HG03103 (cell line): ENCODE measurements around the gene UTY.
A peak's percentile ranks its signal among the peaks of the same experiment; 100 is the strongest.

Experiments used
- ATAC-seq: cut with Tn5 transposase; IDR thresholded peaks from one replicate; pipeline ENCODE4 v1.9.1; 2021; ENCODE audit warnings: low read depth; ENCODE audit not compliant: unreplicated experiment

UTY gene

DNA sequence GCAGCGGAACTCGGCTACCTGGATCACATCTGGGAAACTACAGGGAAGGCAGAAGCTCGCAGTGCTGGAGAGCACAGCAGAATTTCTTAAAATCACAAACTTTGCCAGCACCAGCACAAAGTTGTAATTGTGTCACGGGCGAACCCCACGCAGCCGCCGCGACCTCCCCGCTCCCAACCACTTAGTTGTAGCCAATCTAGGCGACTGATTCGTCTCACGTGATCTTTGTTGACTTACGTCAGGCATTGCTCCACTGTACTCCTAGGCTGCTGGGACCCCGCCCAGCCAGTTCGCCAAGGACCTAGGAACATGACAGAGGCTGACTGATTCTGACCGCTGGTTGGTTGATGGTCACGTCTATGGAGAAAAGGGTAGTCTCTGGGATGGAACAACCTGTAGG is at the start of gene UTY:
Gene UTY (minus strand): TSS at position 206 of the 400 bp plus-strand sequence. CDS start 368 bp downstream, outside the sequence.
- peak; percentile 96 for ATAC-seq

DNA sequence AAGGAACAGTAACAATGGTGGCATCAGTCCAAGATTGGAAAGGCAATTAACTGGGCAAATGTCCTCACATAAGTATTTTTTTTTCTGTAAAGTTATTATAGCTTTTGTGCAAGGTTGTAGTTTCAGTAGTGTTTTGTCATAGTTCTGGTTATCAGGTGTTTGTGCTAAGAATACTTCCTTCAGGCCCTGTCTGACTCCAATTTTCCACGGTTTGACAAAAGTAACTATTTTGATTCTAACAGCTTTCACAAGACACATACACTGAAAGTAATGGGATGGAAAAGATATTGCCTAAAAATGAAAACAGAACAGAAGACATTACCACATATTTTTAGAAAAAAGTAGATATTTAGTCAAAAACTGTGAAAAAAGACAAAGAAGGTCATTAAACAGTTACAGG is 40.6 kb upstream of the UTY start:
- no peak for ATAC-seq

DNA sequence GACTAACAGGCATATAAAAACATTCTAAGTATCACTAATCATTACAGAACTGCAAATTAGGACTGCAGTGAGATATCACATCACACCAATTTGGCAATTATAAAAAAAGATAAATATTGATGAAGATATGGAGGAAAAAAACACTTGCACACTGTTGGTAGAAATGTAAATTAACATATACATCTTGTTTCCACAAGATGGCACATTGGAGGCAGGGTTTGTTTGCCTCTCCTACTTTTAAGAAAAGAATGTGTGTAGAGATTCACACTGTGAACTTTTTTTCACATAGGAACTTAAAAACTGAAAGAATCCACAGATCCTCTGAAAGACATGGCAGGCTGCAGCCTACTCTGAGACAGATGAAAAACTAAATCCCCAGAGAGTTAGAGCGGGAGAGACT is 21.4 kb upstream of the UTY start:
- ATAC-seq, result no peak

DNA sequence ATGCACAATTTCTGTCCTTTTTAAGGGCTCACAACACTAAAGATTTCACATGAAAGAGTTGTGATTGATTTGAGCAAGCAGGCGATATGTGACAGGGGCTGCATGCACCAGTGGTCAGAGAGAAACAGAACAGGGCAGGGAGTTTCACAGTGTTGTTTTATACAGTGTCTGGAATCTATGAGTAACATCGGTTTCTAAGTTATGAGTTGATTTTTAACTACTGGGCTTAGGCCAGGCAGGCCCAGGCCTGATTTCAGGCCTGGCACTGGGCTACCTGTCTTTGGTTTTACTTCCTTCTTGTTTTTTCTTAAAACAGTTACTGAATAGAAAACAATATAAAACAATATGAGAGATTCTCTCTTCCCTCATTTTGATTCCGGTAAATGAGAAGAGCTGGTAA is 13.9 kb upstream of the UTY start:
- ATAC-seq, result no peak

DNA sequence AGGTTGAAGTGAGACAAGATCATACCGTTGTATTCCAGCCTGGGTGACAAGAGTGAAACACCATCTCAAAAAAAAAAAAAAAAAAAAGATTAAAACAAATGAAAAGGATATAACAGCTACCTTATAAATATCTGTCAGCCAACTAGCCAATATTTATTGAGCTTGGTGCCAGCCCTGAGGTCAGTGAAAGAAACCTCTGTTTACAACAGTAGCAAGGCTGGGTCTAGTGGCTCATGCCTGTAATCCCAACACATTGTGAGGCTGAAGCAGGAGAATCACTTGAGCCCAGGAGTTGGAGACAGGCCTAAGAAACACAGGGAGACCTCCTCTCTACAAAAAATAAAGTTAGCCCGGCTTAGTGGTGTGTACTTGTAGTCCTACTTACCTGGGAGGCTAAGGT is 12.6 kb upstream of the UTY start:
- ATAC-seq, result no peak

DNA sequence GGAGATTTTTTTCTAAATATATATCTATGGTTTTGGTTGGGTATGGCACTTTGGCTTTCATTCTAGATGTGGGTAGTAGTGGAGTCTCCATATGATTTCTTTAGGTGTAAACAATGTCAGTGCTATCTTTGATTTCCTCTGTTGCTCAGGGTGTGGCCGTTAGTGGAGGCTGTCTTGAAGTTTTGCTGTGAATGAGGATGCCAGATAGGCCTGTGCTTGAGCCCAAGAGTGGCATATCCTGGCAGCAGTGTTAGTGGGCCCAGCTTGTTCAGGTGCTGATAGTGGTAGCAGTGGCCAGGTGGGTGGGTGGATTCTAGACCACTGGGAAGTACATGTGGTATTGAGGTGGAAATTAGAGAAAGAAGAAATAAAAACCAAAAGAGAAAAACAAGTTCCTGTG is 8.9 kb upstream of the UTY start:
- ATAC-seq, result no peak

DNA sequence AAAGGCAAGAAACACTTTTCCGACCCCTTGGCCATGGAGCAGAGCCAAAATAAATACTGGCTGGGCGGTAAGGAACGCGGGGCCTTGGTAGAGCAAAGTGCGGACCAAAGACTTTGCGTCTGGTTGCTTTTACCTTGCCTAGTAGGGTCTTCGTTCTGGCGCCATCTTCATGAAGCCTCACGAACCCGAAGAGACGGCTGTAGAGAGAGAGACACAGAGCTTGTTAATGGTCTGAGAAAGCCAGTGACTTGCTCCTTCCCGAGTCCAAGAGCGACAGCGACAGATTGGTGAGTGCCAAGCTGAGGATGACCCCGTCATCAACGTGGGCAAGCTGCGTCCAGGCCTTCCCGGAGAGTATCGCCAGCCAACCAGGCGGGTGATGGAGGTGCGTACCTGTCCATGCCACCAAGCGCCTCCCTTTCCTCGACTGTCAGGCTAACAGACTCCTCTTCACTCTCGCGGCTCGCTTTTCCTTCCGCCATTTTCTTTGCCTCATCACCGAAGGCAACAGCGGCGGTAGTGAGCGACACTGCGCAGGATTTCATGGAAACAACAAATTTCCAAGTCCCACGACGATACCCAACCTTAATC is 617 bp downstream of the UTY start:
- no peak for ATAC-seq

DNA sequence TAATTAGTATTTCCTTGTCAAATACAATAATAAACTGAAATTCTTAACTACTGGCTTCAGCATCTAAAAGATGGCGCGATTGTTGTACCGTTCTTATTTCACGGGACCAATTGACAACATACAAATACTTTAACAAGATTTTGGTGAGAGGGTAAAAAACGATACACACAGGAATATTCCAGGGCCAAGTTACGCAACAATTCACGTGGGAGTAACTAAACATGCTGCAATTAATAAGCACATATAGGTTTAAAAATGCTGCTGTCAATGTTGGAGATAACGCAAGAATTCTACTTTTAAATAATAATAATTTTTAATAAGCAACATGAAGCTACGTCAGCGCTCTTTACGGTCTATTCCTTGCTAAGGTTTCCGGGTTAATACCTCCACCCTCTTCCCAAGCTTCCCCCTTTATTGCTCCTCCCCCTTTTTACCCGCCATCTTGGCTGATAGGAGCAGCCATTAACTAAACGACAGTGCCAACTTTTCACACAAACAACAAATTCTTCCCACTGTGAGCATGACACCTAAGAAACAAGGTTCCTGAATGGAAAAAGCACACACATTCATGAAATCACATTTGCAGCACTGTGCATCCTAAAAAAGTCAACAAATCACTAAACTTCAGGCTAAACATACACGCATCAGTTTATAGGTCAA is 1.6 kb downstream of the UTY start:
- ATAC-seq, result no peak

DNA sequence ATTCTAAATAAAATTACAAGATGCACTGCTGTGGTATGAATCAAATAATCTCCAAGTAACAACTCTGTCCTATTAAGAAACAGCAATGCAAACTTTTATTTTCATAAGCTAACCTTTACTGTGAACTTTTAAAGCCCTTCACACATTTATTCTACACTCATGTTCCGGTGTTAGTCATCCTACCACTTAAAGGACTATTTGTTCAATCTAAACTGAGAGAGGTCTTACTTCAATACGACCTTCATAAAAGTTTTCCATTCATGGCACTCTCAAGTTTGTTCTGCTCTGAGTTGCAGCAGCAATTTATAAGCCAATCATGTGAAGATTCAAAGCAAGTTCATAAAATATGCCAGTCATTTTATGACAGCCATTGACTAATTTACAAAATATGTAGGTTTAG is 4.8 kb downstream of the UTY start:
- no peak for ATAC-seq

DNA sequence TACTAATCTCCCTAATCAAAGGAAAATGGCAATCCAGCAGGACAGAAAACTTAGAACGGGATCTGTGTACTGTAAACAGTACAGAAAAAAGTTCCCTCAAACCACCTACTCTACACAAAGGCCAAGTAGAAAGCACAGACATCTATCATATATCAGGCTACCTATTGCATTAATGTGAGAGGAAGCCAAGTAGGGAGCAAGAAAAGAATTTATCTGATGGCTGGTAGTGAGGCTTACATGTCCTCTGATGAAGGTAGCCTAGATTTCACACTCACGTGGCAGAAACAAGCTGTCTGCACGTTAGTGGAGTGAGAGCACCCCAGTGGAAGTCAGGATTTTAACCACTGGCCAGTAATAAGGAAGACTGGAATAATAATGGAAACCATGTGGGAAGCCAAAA is 28.3 kb downstream of the UTY start:
- no peak for ATAC-seq

DNA sequence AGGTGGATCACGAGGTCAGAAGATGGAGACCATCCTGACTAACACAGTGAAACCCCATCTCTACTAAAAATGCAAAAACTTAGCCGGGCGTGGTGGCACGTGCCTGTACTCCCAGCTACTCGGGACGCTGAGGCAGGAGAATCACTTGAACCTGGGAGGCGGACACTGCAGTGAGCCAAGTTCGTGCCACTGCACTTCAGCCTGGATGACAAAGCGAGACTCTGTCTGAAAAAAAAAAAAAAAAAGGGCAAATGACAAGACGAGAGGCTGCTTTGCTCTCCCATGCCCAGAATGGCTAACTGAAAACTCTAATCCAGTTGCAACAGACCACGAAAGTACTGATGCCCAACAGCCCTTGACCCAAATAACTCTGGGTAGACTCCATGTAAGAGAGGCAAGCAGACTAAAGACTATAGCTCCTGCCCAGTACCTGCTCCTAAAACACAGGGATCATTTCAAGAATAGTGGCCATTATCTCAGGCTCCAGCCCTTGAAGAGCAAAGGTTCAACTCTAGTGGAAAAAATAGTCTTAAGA is 29.2 kb downstream of the UTY start:
- ATAC-seq, result no peak

DNA sequence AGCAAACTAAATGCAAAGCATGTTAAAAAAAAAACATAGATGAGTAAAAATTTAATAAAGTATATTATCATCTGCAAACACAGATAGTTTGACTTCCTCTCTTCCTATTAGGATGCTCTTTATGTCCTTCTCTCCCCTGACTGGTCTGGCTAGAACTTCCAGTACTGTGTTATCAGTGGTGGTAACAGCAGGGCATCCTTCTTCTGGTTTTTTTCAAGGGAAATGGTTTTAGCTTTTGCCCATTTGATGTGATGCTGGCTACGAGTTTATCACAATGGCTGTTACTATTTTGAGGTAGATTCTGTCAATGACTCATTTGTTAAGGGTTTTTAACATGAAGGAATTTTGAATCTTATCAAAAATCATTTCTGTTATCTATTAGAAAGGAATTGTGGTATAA is 34.3 kb downstream of the UTY start:
- ATAC-seq, result no peak

DNA sequence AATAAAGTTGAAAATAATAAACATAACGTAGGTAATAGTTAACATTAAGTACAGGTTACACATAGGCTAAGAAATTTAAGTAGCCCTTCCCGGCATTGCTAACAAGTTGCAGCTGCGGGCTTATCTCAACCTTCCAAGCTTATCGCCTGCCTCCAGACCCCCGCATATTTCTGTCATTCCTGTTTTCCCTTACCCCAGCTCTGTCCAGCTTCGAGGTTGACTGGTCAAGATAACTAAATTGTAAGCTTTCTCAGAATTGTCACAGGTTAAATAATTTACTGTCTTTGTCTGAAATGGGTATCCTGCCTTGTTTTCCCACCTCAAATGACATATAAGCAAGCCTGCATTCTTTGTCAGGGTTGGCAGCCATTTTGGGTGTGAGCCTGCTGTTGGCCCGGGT is 36.7 kb downstream of the UTY start:
- ATAC-seq, result no peak

DNA sequence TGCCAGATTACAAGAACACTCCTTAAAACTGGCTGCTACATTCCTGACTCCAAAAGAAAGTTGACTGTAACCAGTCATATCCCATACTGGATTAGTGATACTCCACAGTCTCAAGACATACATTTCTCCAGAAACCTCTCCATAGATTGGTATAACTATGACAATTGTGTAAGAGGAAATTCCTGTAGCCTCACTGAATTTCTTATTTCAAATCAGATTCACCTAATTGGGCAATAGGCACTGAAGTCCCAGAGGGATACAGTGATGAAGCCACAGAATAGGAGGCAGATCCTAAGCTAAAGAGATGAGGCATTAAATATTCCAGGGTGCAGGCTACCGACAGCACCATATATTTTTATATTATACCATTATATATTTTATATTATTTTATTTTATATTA is 39.0 kb downstream of the UTY start:
- ATAC-seq, result no peak

DNA sequence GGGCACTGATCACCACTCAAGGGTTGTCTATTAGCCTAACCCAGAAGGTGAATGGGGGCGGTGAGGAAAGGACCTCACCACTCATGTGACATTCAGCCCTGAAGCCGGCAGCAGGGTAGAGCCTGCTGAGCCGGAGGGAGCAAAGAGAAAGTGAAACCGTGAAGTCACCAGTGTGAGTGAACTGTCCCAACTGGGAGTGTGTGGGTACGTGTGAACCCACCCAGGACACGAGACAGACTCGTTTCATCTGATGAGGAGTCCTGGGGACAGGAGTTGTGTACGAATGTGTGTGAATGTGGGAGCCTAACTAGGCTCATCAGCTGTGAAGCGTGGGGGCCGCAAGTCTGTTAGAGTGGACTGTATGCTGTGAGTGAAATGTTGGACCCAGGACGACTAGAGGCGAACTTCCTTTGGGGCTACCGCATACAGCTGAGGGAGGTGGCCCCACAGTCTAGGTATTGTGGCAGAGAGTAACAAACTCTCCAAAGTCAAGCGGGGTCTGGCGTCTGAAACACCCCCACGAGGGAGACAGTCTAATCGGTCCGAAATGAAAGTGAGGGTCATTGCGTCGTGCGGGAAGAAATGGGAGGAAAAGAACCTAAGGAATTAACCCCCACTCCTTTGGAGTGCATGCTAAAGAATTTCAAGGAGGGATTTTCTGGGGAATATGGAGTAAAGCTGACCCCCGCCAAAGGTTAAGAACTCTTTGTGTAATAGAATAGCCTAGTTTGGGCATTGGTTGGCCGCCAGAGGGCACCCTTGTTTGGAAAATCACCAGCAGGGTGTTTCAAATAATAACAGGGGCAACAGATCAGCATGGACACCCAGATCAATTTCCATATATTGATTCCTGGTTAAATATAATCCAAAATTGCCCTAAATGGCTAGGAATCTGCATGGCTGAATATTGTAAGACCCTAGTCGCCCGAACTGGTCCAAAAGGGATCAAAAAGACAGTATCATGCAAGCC is 43.6 kb downstream of the UTY start:
- peak; percentile 84 for ATAC-seq

DNA sequence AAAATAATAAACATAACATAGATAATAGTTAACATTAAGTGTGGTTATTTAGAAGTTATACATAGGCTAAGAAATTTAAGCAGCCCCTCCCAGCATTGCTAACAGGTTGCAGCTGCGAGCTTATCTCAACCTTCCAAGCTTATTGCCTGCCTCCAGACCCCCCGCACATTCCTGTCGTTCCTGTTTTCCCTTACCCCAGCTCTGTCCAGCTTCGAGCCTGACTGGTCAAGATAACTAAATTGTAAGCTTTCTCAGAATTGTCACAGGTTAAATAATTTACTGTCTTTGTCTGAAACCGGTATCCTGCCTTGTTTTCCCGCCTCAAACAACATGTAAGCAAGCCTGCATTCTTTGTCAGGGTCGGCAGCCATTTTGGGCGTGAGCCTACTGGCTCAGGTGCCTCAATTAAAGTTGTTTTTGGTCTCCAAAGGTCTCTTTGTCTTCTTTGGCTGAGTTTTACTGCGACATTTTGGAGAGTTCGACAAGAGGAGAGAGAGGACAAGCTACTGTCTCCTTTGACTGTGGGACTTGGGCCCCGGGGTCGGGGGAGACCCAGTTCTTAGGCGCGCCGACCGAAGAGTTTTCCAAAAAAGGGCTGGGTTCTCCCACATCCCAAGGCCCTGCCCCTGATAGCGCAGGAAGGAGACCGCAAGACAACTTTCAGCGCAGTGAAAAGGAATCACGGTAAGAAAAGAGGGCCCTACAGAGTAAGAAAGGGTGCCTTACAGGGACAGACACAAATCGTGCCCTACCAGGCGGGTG is 44.4 kb downstream of the UTY start:
- ATAC-seq, result no peak

DNA sequence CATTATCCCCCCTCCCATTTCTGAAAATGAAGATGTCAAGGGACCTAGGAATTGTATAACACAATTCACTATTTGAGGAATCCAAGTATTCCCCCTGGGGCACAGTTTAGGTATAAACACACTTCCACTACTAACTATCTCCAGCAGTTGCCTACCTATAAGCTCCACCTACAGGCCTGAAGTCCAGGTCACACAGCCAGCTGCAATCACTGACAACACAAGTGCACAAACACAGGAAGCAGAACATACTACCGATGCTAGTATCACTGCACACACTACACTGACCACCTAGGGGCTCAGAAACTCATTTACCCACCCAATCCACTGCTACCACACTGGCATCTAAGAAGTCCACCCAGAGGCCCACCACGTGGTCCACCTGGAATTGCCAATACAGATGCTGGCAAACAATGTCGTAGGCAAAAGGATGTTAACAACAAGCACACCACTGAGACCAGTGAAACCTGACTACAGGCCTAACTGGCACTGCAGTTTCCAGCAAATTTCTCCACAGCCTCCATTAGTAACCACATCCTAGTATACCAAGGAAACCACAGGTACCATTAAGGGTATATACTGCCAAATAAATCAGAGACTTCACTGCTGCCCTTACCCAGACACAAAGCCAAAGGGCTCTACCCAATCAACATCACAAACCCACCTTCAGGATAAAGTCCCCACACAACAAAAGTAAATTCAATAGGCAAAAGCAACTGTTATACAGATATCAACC is 47.4 kb downstream of the UTY start:
- no peak for ATAC-seq

DNA sequence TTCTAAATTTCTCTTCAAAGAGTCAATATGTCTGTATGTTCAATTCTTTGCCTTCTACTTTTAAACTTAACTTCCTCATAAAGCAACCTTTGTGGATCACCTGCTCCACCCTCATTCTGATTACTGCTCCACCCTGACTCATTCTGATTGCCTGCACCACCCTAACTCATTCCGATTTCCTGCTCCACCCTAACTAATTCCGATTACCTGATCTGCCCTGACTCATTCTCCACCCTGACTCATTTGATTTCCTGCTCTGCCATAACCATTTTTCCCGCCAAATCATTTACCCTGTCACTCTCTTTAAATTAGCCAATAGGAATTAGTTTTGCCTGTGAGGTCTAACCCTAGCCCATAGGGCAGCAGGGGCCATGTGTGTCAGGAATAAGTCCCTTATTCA is 50.3 kb downstream of the UTY start:
- no peak for ATAC-seq

DNA sequence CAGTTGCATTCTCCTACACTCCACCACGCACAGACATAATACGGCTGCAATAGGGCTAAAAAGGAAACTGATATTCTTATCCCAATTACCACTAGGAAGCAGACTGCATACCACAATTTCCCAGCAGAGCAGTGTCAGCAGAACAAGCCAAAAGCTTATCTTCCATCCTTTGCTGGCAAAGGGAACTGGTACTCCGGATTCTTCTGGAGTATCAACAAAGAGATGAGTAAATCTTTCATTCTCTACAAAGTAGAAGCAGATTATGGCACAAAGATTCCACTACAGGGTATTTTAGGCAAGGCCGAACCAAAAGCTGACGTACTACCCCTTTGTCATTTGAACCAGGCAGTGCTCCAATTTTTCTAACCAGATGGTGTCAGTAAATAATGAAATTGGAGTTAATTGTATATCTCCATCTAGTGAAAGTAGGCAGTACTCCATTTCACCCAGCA is 56.5 kb downstream of the UTY start:
- no peak for ATAC-seq
